DOHH2 (cell line): ENCODE data around the gene GFRA1.

Source experiments
- H3F3A ChIP-seq: fragments of 200-600 bp; sonication (generic), shearing (Covaris generic); 2 replicates; pipeline ENCODE4 v1.6.0; 2016; ENCODE audit warnings: antibody characterized with exemption, mild to moderate bottlenecking; ENCODE audit not compliant: control insufficient read depth, insufficient read depth
- H3K27ac ChIP-seq: fragments of 200-600 bp; sonication (generic); 2 replicates; pipeline ENCODE4 v1.5.1; 2014; ENCODE audit warnings: low read depth, mild to moderate bottlenecking, low read length, moderate library complexity
- H3K27me3 ChIP-seq: fragments of 200-600 bp; sonication (generic); 2 replicates; pipeline ENCODE4 v1.6.1; 2014; ENCODE audit warnings: mild to moderate bottlenecking, low read length, mixed read lengths; ENCODE audit not compliant: control insufficient read depth
- H3K36me3 ChIP-seq: fragments of 200-600 bp; sonication (generic); 2 replicates; pipeline ENCODE4 v1.6.1; 2014; ENCODE audit warnings: mild to moderate bottlenecking, low read length, moderate library complexity, mixed read lengths; ENCODE audit not compliant: control insufficient read depth
- H3K4me1 ChIP-seq: fragments of 200-600 bp; sonication (generic); 2 replicates; pipeline ENCODE4 v1.6.1; 2014; ENCODE audit warnings: mild to moderate bottlenecking, low read length, mixed read lengths; ENCODE audit not compliant: control insufficient read depth
- H3K4me2 ChIP-seq: fragments of 200-600 bp; sonication (generic); 2 replicates; pipeline ENCODE4 v1.6.0; 2014; ENCODE audit warnings: mild to moderate bottlenecking, low read length, moderate library complexity
- H3K4me3 ChIP-seq: fragments of 200-600 bp; sonication (generic); 2 replicates; pipeline ENCODE4 v1.5.1; 2014; ENCODE audit warnings: mild to moderate bottlenecking, low read length, mixed read lengths
- H3K79me2 ChIP-seq: fragments of 200-600 bp; sonication (generic); 2 replicates; pipeline ENCODE4 v1.6.1; 2014; ENCODE audit warnings: mild to moderate bottlenecking, low read length, mixed read lengths; ENCODE audit not compliant: control insufficient read depth
- H3K9me2 ChIP-seq: fragments of 200-600 bp; sonication (generic); replicated peaks from 2 replicates; pipeline ENCODE4 v1.6.1; 2014; ENCODE audit warnings: mild to moderate bottlenecking, low read length, mixed read lengths; ENCODE audit not compliant: control insufficient read depth
- H3K9me3 ChIP-seq: fragments of 200-600 bp; sonication (generic); 2 replicates; pipeline ENCODE4 v1.6.1; 2014; ENCODE audit warnings: antibody characterized with exemption, low read length, mixed read lengths; ENCODE audit not compliant: control insufficient read depth, insufficient read depth
- H4K20me1 ChIP-seq: fragments of 200-600 bp; sonication (generic); 2 replicates; pipeline ENCODE4 v1.6.0; 2014; ENCODE audit warnings: low read depth, mild to moderate bottlenecking, antibody characterized with exemption, low read length, moderate library complexity; ENCODE audit not compliant: control insufficient read depth, insufficient read depth
- CTCF ChIP-seq: fragments of 200-600 bp; sonication (generic); IDR thresholded peaks from one replicate; pipeline ENCODE4 v1.5.1; 2014; ENCODE audit warnings: antibody characterized with exemption, mild to moderate bottlenecking, low read depth, low read length; ENCODE audit not compliant: poor library complexity, severe bottlenecking
- EZH2phosphoT487 ChIP-seq: fragments of 200-600 bp; sonication (generic); IDR thresholded peaks from 2 replicates; pipeline ENCODE4 v1.6.1; 2017; ENCODE audit warnings: borderline replicate concordance, mild to moderate bottlenecking, antibody characterized with exemption, low read length, moderate library complexity, mixed read lengths

Gene GFRA1

GRCh38 chr10:116271593-116272439, 1.2 kb downstream of the GFRA1 start:
- H3K36me3 ChIP-seq: no peaks in the 10 kb centered on the region
- no peak overlapping the region for H3K4me2 ChIP-seq
- H4K20me1 ChIP-seq: no peaks in the 10 kb centered on the region
- H3K9me2 ChIP-seq: no peaks in the 10 kb centered on the region
- no peak overlapping the region for H3K27ac ChIP-seq
- H3K4me1 ChIP-seq: no peaks in the 10 kb centered on the region
- TF ChIP-seq EZH2phosphoT487 (no peak), CTCF (no peak)
- no peak overlapping the region for H3K4me3 ChIP-seq
- peaks cover 9% of the 10 kb centered on the region; the same call in 1 of the 2 replicates for H3K9me3 ChIP-seq
- H3K27me3 ChIP-seq: no peaks in the 10 kb centered on the region
- H3F3A ChIP-seq: no peaks in the 10 kb centered on the region
- H3K79me2 ChIP-seq: no peaks in the 10 kb centered on the region

GRCh38 chr10:116270771-116271592, 2.0 kb downstream of the GFRA1 start:
- H3K79me2 ChIP-seq: no peaks in the 10 kb centered on the region
- TF ChIP-seq EZH2phosphoT487: no peak
- TF ChIP-seq CTCF: no peak
- H3F3A ChIP-seq: no peaks in the 10 kb centered on the region
- peaks cover 9% of the 10 kb centered on the region; the same call in 1 of the 2 replicates for H3K9me3 ChIP-seq
- H3K4me3 ChIP-seq: no peak overlapping the region
- no peaks in the 10 kb centered on the region for H3K9me2 ChIP-seq
- no peak overlapping the region for H3K4me2 ChIP-seq
- no peaks in the 10 kb centered on the region for H3K27me3 ChIP-seq
- no peak overlapping the region for H3K27ac ChIP-seq
- no peaks in the 10 kb centered on the region for H3K4me1 ChIP-seq
- no peaks in the 10 kb centered on the region for H3K36me3 ChIP-seq
- H4K20me1 ChIP-seq: no peaks in the 10 kb centered on the region

- TF ChIP-seq EZH2phosphoT487: no peak
- TF ChIP-seq CTCF: no peak
- Histone ChIP-seq H3K4me3 (no peak overlapping the region), H3K27me3 (no peaks in the 10 kb centered on the region), H3K9me2 (no peaks in the 10 kb centered on the region), H3F3A (no peaks in the 10 kb centered on the region), H4K20me1 (no peaks in the 10 kb centered on the region), H3K4me1 (no peaks in the 10 kb centered on the region), H3K36me3 (no peaks in the 10 kb centered on the region), H3K79me2 (no peaks in the 10 kb centered on the region), H3K4me2 (no peak overlapping the region), H3K9me3 (peaks cover 9% of the 10 kb centered on the region; the same call in 1 of the 2 replicates), H3K27ac (no peak overlapping the region)
These were observed 2.8 kb downstream of the GFRA1 start for GRCh38 chr10:116270126-116270770.
